Ascending aorta (tissue), 2 donors: ENCODE results near the gene TMEM132C. TPM values are rescaled to one million over a fixed set of nuclear protein-coding genes. Genes with fewer than 3 reads are reported as not detected.

Experiments used
- DNase-seq, 2 donors: peaks; one replicate each; pipeline ENCODE4 v3.0.0-alpha.2; 2019; ENCODE audit warnings: low spot score in 2 of 2
- H3K27ac ChIP-seq, 2 donors: fragments of 200-600 bp; sonication (generic); one replicate each; pipeline ENCODE4 v1.5.1; 2016 to 2017; ENCODE audit warnings: mild to moderate bottlenecking in 1 of 2
- H3K27me3 ChIP-seq: fragments of 200-600 bp; sonication (generic); one replicate; pipeline ENCODE4 v1.5.1; 2017
- H3K36me3 ChIP-seq, 2 donors: fragments of 200-600 bp; sonication (generic); one replicate each; pipeline ENCODE4 v1.5.1; 2016
- H3K4me1 ChIP-seq, 2 donors: fragments of 200-600 bp; sonication (generic); one replicate each; pipeline ENCODE4 v1.5.1; 2016 to 2017; ENCODE audit warnings: mild to moderate bottlenecking in 1 of 2
- H3K4me3 ChIP-seq, 2 donors: fragments of 200-600 bp; sonication (generic); one replicate each; pipeline ENCODE4 v1.5.1; 2016 to 2017; ENCODE audit warnings: mild to moderate bottlenecking in 1 of 2
- H3K9me3 ChIP-seq, 2 donors: fragments of 200-600 bp; sonication (generic); one replicate each; pipeline ENCODE4 v1.5.1; 2016
- intact Hi-C: fragments of 100-400 bp; cut with DNase I; formaldehyde crosslinking; loops from one replicate; pipeline ENCODE4 v1.15.1; 2023
- total RNA-seq: library from RNA; depleted of rRNA; stranded (reverse); fragments of >200 nt; gene quantifications from one replicate; pipeline ENCODE4 v1.1.0, GENCODE V29; 2016
- TF ChIP-seq, protein P1 (sequence below), 3 experiments: fragments of 200-600 bp in 2 of 3; fragments of 450-650 bp in 1 of 3; sonication (generic) in 2 of 3; IDR thresholded peaks; one replicate each; pipeline ENCODE4 v1.5.1; 2016 to 2019; ENCODE audit warnings: antibody characterized with exemption in 3 of 3, mild to moderate bottlenecking in 1 of 3, moderate library complexity in 1 of 3

TMEM132C gene
- total RNA-seq, 1 donor from 2014 or later, result 0.96 TPM

DNA sequence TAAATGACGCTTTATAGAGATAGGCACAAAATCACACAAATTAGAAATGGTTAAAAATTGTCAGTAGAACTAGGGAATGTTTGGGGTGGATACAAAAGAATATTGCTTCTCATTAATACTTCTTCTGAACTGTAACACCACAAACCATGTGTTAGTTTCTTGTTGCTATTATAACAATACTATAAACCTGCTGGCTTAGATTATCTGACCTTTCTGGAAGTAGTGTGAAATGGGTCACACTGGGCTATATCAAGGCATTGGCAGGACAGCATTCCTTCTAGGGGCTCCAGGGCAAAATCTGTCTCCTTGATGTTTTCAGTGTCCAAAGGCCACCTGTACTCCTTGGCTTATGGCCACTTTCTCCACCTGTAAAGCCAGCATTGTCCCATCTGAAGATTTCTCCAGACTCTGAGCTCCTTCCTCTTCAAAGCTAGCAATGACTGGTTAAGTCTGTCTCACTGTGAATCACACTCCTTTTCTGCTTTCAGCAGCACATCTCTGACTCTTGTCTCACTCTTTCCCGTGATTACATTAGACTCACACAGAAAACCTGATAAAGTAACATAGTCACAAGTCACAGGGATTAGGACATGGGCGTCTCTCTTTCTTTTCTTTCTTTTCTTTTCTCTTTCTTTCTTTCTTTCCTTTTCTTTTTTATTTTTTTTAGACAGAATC lies 470.5 kb downstream of the TMEM132C start:
- no peaks in the 10 kb centered on the region for H3K9me3 ChIP-seq
- H3K27me3 ChIP-seq, result no peaks in the 10 kb centered on the region
- no peak for DNase-seq
- H3K4me1 ChIP-seq, result no peaks in the 10 kb centered on the region
- intact Hi-C loops, result no loop called here
- no peak overlapping the region for H3K4me3 ChIP-seq
- TF ChIP-seq, protein P1, sequence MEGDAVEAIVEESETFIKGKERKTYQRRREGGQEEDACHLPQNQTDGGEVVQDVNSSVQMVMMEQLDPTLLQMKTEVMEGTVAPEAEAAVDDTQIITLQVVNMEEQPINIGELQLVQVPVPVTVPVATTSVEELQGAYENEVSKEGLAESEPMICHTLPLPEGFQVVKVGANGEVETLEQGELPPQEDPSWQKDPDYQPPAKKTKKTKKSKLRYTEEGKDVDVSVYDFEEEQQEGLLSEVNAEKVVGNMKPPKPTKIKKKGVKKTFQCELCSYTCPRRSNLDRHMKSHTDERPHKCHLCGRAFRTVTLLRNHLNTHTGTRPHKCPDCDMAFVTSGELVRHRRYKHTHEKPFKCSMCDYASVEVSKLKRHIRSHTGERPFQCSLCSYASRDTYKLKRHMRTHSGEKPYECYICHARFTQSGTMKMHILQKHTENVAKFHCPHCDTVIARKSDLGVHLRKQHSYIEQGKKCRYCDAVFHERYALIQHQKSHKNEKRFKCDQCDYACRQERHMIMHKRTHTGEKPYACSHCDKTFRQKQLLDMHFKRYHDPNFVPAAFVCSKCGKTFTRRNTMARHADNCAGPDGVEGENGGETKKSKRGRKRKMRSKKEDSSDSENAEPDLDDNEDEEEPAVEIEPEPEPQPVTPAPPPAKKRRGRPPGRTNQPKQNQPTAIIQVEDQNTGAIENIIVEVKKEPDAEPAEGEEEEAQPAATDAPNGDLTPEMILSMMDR (IDR thresholded peaks at IDR 0.05), result no peak
- no peaks in the 10 kb centered on the region for H3K36me3 ChIP-seq
- no peak overlapping the region for H3K27ac ChIP-seq

DNA sequence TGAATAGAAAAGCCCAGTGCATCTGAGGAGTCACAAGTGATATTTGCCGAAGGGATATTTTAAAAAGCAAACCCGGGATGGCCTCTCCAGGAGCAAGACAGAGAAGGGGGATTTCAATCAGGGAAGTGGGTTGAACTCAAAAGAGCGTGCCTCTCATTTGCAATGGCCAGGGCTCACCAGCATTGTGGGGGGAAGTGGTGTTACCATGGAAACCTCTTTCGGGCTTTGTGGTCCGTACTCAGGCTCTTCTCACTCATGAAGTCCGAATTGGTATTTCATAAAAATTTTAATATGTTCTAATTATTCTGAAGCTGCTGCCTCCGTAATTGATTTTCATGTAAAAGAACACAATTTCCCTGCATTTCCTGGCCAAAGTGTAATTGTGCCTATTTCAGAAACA lies 476.9 kb downstream of the TMEM132C start:
- TF ChIP-seq, protein P1 (IDR thresholded peaks at IDR 0.05), result no peak
- no peak overlapping the region for H3K27ac ChIP-seq
- H3K4me1 ChIP-seq, result no peaks in the 10 kb centered on the region
- H3K9me3 ChIP-seq, result no peaks in the 10 kb centered on the region
- DNase-seq, result no peak
- no peaks in the 10 kb centered on the region for H3K36me3 ChIP-seq
- H3K27me3 ChIP-seq, result no peaks in the 10 kb centered on the region
- intact Hi-C loops, result no loop called here
- no peak overlapping the region for H3K4me3 ChIP-seq

DNA sequence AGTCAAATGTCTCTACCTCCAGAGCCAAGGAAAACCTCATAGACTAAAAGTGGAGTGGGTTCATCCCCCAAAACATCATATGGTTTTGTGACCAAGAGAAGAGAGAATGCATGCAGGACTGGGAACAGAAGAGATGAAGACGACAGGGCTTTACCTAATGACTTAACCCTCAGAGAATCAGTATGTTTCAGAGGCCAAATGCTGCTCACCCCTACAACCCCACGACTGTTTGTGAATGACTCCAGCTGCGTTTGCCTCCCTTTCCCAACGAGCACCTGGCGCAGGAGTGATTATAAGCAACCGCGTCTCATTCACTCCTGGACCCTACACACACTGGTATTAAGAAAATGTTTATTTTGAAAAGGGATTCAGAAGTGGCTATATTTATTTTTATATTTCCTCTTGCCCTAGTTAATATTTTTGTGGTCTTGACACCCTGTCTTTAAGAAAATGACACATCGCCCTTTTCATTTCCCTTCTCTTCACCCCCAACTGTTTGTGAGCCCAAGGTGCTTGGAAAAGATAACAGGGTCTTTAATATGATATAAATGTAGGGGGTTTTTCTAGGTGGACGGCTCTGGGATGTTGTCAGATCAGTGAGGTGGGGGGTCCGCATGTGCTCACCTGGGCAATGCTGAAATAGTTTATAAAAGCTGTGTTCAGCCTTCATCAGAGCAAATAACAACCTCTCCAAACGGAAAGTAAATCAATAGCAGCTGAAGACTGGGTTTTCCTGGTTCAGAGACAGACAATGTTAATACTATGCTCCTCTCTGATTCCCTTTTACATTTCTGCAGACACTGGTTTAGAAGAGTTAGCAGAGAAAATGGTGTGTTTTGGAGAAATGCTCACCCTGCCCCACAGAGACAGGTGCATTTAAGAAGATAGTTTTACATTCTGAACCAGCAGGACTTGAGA lies 479.1 kb downstream of the TMEM132C start:
- no peaks in the 10 kb centered on the region for H3K36me3 ChIP-seq
- H3K9me3 ChIP-seq, result no peaks in the 10 kb centered on the region
- TF ChIP-seq, protein P1 (IDR thresholded peaks at IDR 0.05), result no peak
- DNase-seq, result no peak
- H3K27ac ChIP-seq, result no peak overlapping the region
- intact Hi-C loops, result no loop called here
- H3K27me3 ChIP-seq, result no peaks in the 10 kb centered on the region
- no peaks in the 10 kb centered on the region for H3K4me1 ChIP-seq
- no peak overlapping the region for H3K4me3 ChIP-seq

DNA sequence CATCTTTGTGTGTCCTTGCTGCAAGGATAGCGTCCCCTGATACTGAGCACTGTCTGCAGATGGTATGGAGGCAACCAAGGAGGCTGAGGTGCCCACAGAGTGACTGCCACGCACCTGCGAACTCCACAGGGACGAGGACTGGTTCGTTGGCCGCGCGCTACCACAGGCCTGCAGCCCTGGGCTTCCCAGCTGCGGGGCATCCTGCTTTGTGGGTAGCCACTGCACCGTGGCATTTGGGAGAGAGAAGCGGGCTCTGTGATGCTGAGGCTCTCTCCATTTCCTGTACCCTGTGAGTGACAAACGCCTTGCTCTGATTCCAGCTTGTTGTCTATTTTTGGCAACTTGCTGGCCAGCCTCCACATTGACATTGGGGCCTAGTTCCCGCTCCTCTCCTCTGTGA lies 480.5 kb downstream of the TMEM132C start:
- no peak for DNase-seq
- Histone ChIP-seq H3K4me1 (no peaks in the 10 kb centered on the region), H3K9me3 (no peaks in the 10 kb centered on the region), H3K27ac (no peak overlapping the region), H3K27me3 (no peaks in the 10 kb centered on the region), H3K4me3 (no peak overlapping the region), H3K36me3 (no peaks in the 10 kb centered on the region)
- TF ChIP-seq, protein P1 (IDR thresholded peaks at IDR 0.05), result no peak
- intact Hi-C loops, result no loop called here

DNA sequence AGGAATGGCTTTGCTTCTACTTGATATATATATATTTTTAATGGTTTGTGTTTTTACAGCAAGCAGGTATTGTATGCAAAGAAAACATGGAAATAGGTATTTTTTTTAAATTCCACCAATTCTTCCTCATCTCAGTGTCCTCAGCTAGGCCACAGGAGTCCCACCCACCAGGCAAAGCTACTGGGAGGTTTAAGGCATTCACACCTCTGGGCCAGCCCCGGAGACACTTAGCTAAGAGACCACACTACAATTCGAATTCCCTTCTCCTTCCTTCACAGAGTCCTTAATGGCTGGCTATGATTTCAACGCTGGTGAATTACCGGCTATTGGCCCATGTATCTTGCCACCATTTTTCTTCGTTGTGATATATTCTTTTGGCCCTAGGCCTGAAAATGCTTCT lies 485.4 kb downstream of the TMEM132C start:
- no peak for DNase-seq
- Histone ChIP-seq H3K4me1 (no peaks in the 10 kb centered on the region), H3K4me3 (no peak overlapping the region), H3K27me3 (no peaks in the 10 kb centered on the region), H3K36me3 (no peaks in the 10 kb centered on the region), H3K9me3 (no peaks in the 10 kb centered on the region), H3K27ac (no peak overlapping the region)
- TF ChIP-seq, protein P1 (IDR thresholded peaks at IDR 0.05), result no peak
- intact Hi-C loops, result no loop called here
